ENCODE data around the gene SSTR1. TPM values are rescaled to one million over a fixed set of nuclear protein-coding genes. Genes with fewer than 3 reads are reported as not detected.
A peak's percentile ranks its signal among the peaks of the same experiment; 100 is the strongest.

The SSTR1 gene
- total and polyA plus RNA-seq, 2 donors (not counting 3 experiments of a cell fraction or from before 2014, with no cell fraction given), result 1.4 to 1.9 TPM

DNA sequence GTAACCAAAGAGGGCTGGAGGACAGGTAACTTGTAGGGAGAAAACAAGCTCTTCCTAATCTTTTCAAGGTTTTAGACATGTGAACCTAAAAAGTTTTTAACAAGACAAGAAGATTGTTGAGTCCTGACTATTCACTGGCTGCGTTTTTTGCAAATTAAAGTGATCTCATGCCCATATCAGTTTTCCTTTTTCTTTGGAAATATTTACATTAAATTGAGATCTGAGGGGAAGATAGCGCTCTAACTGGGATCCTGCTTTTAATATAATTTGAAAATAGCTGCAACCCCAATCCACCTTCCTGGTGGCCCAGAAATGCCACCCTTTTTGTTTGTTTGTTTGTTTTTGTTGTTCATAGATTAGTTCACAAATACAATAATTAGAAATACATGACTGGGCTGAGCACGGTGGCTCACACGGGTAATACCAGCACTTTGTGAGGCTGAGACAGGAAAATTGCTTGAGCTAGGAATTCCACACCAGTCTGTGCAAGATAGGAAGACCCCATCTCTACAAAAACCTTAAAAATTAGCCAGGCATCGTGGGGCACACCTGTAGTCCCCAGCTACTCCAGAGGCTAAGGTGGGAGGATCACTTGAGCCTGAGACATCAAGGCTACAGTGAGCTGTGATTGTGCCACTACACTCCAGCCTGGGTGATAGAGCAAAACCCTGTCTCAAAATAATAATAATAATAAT, 2.4 kb upstream of the SSTR1 start:
- Histone ChIP-seq H3K4me1 (ENCODE audit: control insufficient read depth, extremely low read depth, insufficient read depth, low read length) (peaks cover 28% of the 10 kb centered on the region), H3K9ac (replicated peaks; ENCODE audit: extremely low read depth, insufficient read depth, low read length) (no peak overlapping the region), H3K27ac (ENCODE audit: insufficient read depth, low read depth, low read length) (no peak overlapping the region), H3K27me3 (ENCODE audit: control insufficient read depth in 2 of 2, insufficient read depth in 2 of 2, low read length in 2 of 2) (no peaks in the 10 kb centered on the region), H3K4me3 (replicated peaks in 1 of 3; ENCODE audit: insufficient read depth in 1 of 3, low read depth in 1 of 3, low read length in 3 of 3) (no peak overlapping the region), H2AFZ (ENCODE audit: low read depth, low read length) (no peak overlapping the region), H3K4me2 (ENCODE audit: insufficient read depth, low read length) (no peak overlapping the region), H3K9me3 (replicated peaks; ENCODE audit: control insufficient read depth, insufficient read depth, low read length) (no peaks in the 10 kb centered on the region), H3K9me1 (replicated peaks; ENCODE audit: control insufficient read depth, extremely low read depth, insufficient read depth, low read length) (no peaks in the 10 kb centered on the region), H4K20me1 (replicated peaks; ENCODE audit: control insufficient read depth, extremely low read depth, insufficient read depth, low read length) (no peaks in the 10 kb centered on the region), H3K36me3 (ENCODE audit: control insufficient read depth in 2 of 2, extremely low read depth in 1 of 2, insufficient read depth in 2 of 2, low read length in 2 of 2) (no peaks in the 10 kb centered on the region), H3K79me2 (ENCODE audit: control insufficient read depth, insufficient read depth, low read length) (no peaks in the 10 kb centered on the region)
- ChIA-PET POLR2A (no interaction called here), CTCF (interaction anchor here (0.9 to 2.4 kb wide), 3 partner anchors 8 to 395 kb away, joined by 3 to 10 read pairs (median 4); no protein-coding TSS in a partner anchor)
- dilution Hi-C loops (cut with MboI; ENCODE audit: extremely low pct_ligation_motif_present, low sequenced_read_pairs) (no loop called here), intact Hi-C loops (cut with micrococcal nuclease) (loop anchor here (5.0 kb wide), 2 partner anchors 197 to 812 kb away; no protein-coding TSS in a partner anchor)
- DNase-seq (ENCODE audit: low read depth, low spot score) (no peak), FAIRE-seq (peak; percentile 42)
- no TSS peak for BruUV-seq (replicated peaks)
- TF ChIP-seq, protein P1, sequence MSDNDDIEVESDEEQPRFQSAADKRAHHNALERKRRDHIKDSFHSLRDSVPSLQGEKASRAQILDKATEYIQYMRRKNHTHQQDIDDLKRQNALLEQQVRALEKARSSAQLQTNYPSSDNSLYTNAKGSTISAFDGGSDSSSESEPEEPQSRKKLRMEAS (IDR thresholded peaks at IDR 0.05; ENCODE audit: insufficient read depth, insufficient read length), result no peak
- TF ChIP-seq EZH2 (IDR thresholded peaks at IDR 0.05; ENCODE audit: borderline replicate concordance, low read depth, low read length, severe bottlenecking) (no peak), JUN (IDR thresholded peaks at IDR 0.05; ENCODE audit: borderline replicate concordance, insufficient read depth, insufficient read length, low read depth) (no peak), POLR2A (IDR thresholded peaks at IDR 0.05; ENCODE audit: low read depth, low read length) (no peak), GATA2 (IDR thresholded peaks at IDR 0.05; ENCODE audit: insufficient read depth, insufficient read length, low read depth, low read length) (no peak), MYC (IDR thresholded peaks at IDR 0.05; ENCODE audit: low read depth, low read length) (no peak), FOS (IDR thresholded peaks at IDR 0.05; ENCODE audit: borderline replicate concordance, insufficient read depth, low read length) (no peak), POLR2AphosphoS5 (IDR thresholded peaks at IDR 0.05; ENCODE audit: insufficient read depth, low read depth, low read length) (no peak)
- TF ChIP-seq, protein P2, sequence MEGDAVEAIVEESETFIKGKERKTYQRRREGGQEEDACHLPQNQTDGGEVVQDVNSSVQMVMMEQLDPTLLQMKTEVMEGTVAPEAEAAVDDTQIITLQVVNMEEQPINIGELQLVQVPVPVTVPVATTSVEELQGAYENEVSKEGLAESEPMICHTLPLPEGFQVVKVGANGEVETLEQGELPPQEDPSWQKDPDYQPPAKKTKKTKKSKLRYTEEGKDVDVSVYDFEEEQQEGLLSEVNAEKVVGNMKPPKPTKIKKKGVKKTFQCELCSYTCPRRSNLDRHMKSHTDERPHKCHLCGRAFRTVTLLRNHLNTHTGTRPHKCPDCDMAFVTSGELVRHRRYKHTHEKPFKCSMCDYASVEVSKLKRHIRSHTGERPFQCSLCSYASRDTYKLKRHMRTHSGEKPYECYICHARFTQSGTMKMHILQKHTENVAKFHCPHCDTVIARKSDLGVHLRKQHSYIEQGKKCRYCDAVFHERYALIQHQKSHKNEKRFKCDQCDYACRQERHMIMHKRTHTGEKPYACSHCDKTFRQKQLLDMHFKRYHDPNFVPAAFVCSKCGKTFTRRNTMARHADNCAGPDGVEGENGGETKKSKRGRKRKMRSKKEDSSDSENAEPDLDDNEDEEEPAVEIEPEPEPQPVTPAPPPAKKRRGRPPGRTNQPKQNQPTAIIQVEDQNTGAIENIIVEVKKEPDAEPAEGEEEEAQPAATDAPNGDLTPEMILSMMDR (IDR thresholded peaks at IDR 0.05; ENCODE audit: extremely low read depth in 1 of 2, insufficient read depth in 1 of 2, low read depth in 1 of 2, low read length in 2 of 2), result no peak
